IMR-90 (cell line): ENCODE results near the gene ABCF1. TPM values are rescaled to one million over a fixed set of nuclear protein-coding genes. Genes with fewer than 3 reads are reported as not detected.

Source experiments
- ATAC-seq: fragments of 200-7000 bp; cut with Tn5 transposase; 2 replicates; pipeline ENCODE4 v1.9.1; 2020; ENCODE audit warnings: low read depth, mild to moderate bottlenecking, moderate library complexity
- BruUV-seq: library from RNA; stranded (reverse); fragments of 400-500 nt; replicated peaks from 2 replicates; lab custom pipeline; 2021; lab: Mats Ljungman, UMichigan
- CTCF ChIA-PET: fragments of 300-600 bp; formaldehyde crosslinking; extraction: SDS; loops from one replicate; lab custom pipeline; 2021; ENCODE audit warnings: antibody characterized with exemption; lab: Yijun Ruan, JAX
- POLR2A ChIA-PET: fragments of 300-600 bp; sonication (Branson Sonifier 250); formaldehyde crosslinking; loops from one replicate; lab custom pipeline; 2022; ENCODE audit warnings: antibody characterized with exemption; ENCODE audit not compliant: unreplicated experiment; lab: Charles Lee
- DNase-seq: peaks from one replicate; pipeline ENCODE4 v3.0.0; 2013
- H2AFZ ChIP-seq: replicated peaks from 2 replicates; pipeline ENCODE3; 2013; ENCODE audit warnings: low read length, mild to moderate bottlenecking; ENCODE audit not compliant: poor library complexity
- H2AK5ac ChIP-seq: 2 replicates; pipeline ENCODE4 v1.6.1; 2013; ENCODE audit warnings: low read depth, low read length, inconsistent platforms
- H2AK9ac ChIP-seq: replicated peaks from 2 replicates; pipeline ENCODE3; 2013; ENCODE audit warnings: mild to moderate bottlenecking, low read depth, low read length, moderate library complexity; ENCODE audit not compliant: poor library complexity
- H2BK120ac ChIP-seq: 2 replicates; pipeline ENCODE4 v1.6.1; 2013; ENCODE audit warnings: low read depth, low read length, inconsistent platforms
- H2BK15ac ChIP-seq: 3 replicates; pipeline ENCODE4 v1.6.1; 2013; ENCODE audit warnings: low read depth, low read length, inconsistent platforms
- H2BK20ac ChIP-seq: 2 replicates; pipeline ENCODE4 v1.6.1; 2013; ENCODE audit warnings: low read depth, mild to moderate bottlenecking, inconsistent platforms, low read length, moderate library complexity
- H2BK5ac ChIP-seq: 2 replicates; pipeline ENCODE4 v1.6.1; 2013; ENCODE audit warnings: mild to moderate bottlenecking, low read depth, low read length, inconsistent platforms; ENCODE audit not compliant: poor library complexity, severe bottlenecking
- H3K14ac ChIP-seq: replicated peaks from 2 replicates; pipeline ENCODE4 v1.6.1; 2013; ENCODE audit warnings: low read depth, low read length, inconsistent platforms
- H3K18ac ChIP-seq: 2 replicates; pipeline ENCODE4 v1.6.1; 2013; ENCODE audit warnings: low read depth, low read length, control low read depth
- H3K23ac ChIP-seq: 2 replicates; pipeline ENCODE4 v1.6.1; 2013; ENCODE audit warnings: low read depth, low read length, inconsistent platforms
- H3K27ac ChIP-seq: 2 replicates; pipeline ENCODE4 v1.5.1; 2013; ENCODE audit warnings: mild to moderate bottlenecking, control low read depth, low read length; ENCODE audit not compliant: insufficient read depth
- H3K27me3 ChIP-seq: 2 replicates; pipeline ENCODE4 v1.6.1; 2013; ENCODE audit warnings: low read length; ENCODE audit not compliant: control insufficient read depth, insufficient read depth
- H3K36me3 ChIP-seq: 2 replicates; pipeline ENCODE4 v1.6.1; 2013; ENCODE audit warnings: low read length, mixed read lengths; ENCODE audit not compliant: control insufficient read depth, insufficient read depth
- H3K4ac ChIP-seq: 2 replicates; pipeline ENCODE4 v1.6.1; 2013; ENCODE audit warnings: low read depth, low read length, inconsistent platforms
- H3K4me1 ChIP-seq: 2 replicates; pipeline ENCODE4 v1.6.1; 2013; ENCODE audit warnings: low read length, mixed read lengths; ENCODE audit not compliant: control insufficient read depth, insufficient read depth
- H3K4me2 ChIP-seq: 2 replicates; pipeline ENCODE4 v1.6.1; 2013; ENCODE audit warnings: low read depth, mild to moderate bottlenecking, control low read depth, low read length, moderate library complexity
- H3K4me3 ChIP-seq: 2 replicates; pipeline ENCODE4 v1.5.1; 2013; ENCODE audit warnings: low read depth, mild to moderate bottlenecking, control low read depth, low read length, moderate library complexity; ENCODE audit not compliant: insufficient read depth
- H3K56ac ChIP-seq: 2 replicates; pipeline ENCODE4 v1.6.1; 2013; ENCODE audit warnings: low read length, inconsistent platforms; ENCODE audit not compliant: insufficient read depth; ENCODE audit errors: extremely low read depth
- H3K79me1 ChIP-seq, 2 experiments: 2 replicates each; pipeline ENCODE4 v1.6.1; 2013; ENCODE audit warnings: low read length in 2 of 2, inconsistent platforms in 1 of 2, low read depth in 1 of 2
- H3K9ac ChIP-seq: 2 replicates; pipeline ENCODE4 v1.6.1; 2013; ENCODE audit warnings: low read depth, low read length, control low read depth
- H3K9me1 ChIP-seq: 2 replicates; pipeline ENCODE4 v1.6.1; 2013; ENCODE audit warnings: low read length, inconsistent platforms; ENCODE audit not compliant: insufficient read depth
- H3K9me3 ChIP-seq: 2 replicates; pipeline ENCODE4 v1.6.1; 2013; ENCODE audit warnings: low read length; ENCODE audit not compliant: control insufficient read depth, insufficient read depth
- H4K20me1 ChIP-seq: 2 replicates; pipeline ENCODE4 v1.6.1; 2013; ENCODE audit warnings: low read length, inconsistent platforms; ENCODE audit not compliant: insufficient read depth
- H4K5ac ChIP-seq: 2 replicates; pipeline ENCODE4 v1.6.1; 2013; ENCODE audit warnings: mild to moderate bottlenecking, low read depth, low read length, control low read depth
- H4K8ac ChIP-seq, 2 experiments: 2 replicates each; pipeline ENCODE4 v1.6.1; 2013; ENCODE audit warnings: low read depth in 2 of 2, low read length in 2 of 2, control low read depth in 1 of 2, inconsistent platforms in 1 of 2
- H4K91ac ChIP-seq: 2 replicates; pipeline ENCODE4 v1.6.1; 2013; ENCODE audit warnings: low read depth, low read length, inconsistent platforms; ENCODE audit not compliant: insufficient read depth
- BHLHE40 ChIP-seq: fragments of 150-350 bp; IDR thresholded peaks from 2 replicates; pipeline ENCODE4 v1.6.1; 2016; ENCODE audit warnings: mild to moderate bottlenecking, low read depth, low read length
- CEBPB ChIP-seq: IDR thresholded peaks from 2 replicates; pipeline ENCODE4 v1.6.1; 2012; ENCODE audit warnings: low read depth, low read length, improper control_type of control experiment
- CHD1 ChIP-seq: IDR thresholded peaks from 2 replicates; pipeline ENCODE4 v1.6.1; 2012; ENCODE audit warnings: low read depth, low read length, improper control_type of control experiment
- CTCF ChIP-seq: conservative IDR thresholded peaks from 2 replicates; pipeline ENCODE4 v1.5.1; 2012; ENCODE audit warnings: mild to moderate bottlenecking, low read depth, low read length, improper control_type of control experiment
- ELK1 ChIP-seq: fragments of 150-350 bp; IDR thresholded peaks from 2 replicates; pipeline ENCODE4 v1.6.1; 2016; ENCODE audit warnings: low read depth, mild to moderate bottlenecking, low read length, moderate library complexity, borderline replicate concordance
- FOS ChIP-seq: fragments of 150-350 bp; IDR thresholded peaks from 2 replicates; pipeline ENCODE4 v1.6.1; 2016; ENCODE audit warnings: low read depth, low read length
- MAFK ChIP-seq: IDR thresholded peaks from 2 replicates; pipeline ENCODE4 v1.6.1; 2012; ENCODE audit warnings: low read depth, low read length, improper control_type of control experiment
- MAZ ChIP-seq: IDR thresholded peaks from 2 replicates; pipeline ENCODE4 v1.6.1; 2012; ENCODE audit warnings: low read depth, mild to moderate bottlenecking, low read length, improper control_type of control experiment, moderate library complexity, borderline replicate concordance
- MXI1 ChIP-seq: IDR thresholded peaks from 2 replicates; pipeline ENCODE4 v1.6.1; 2012; ENCODE audit warnings: low read depth, mild to moderate bottlenecking, low read length, moderate library complexity, borderline replicate concordance
- NFE2L2 ChIP-seq: fragments of 150-350 bp; IDR thresholded peaks from 2 replicates; pipeline ENCODE4 v1.6.1; 2016; ENCODE audit warnings: low read depth, mild to moderate bottlenecking, low read length
- POLR2A ChIP-seq: IDR thresholded peaks from 2 replicates; pipeline ENCODE4 v1.6.1; 2012; ENCODE audit warnings: mild to moderate bottlenecking, low read depth, low read length
- RAD21 ChIP-seq: IDR thresholded peaks from 2 replicates; pipeline ENCODE4 v1.6.1; 2012; ENCODE audit warnings: low read length, improper control_type of control experiment
- RCOR1 ChIP-seq: IDR thresholded peaks from 2 replicates; pipeline ENCODE4 v1.6.1; 2012; ENCODE audit warnings: mild to moderate bottlenecking, low read length, improper control_type of control experiment; ENCODE audit not compliant: insufficient replicate concordance
- RFX5 ChIP-seq: IDR thresholded peaks from 2 replicates; pipeline ENCODE4 v1.8.0; 2012; ENCODE audit warnings: low read depth, mild to moderate bottlenecking, low read length, moderate library complexity
- SMC3 ChIP-seq: fragments of 150-350 bp; IDR thresholded peaks from 2 replicates; pipeline ENCODE4 v1.6.1; 2016; ENCODE audit warnings: low read depth, mild to moderate bottlenecking, antibody characterized with exemption, low read length, moderate library complexity
- USF2 ChIP-seq: fragments of 150-350 bp; IDR thresholded peaks from 2 replicates; pipeline ENCODE4 v1.6.1; 2017; ENCODE audit warnings: mild to moderate bottlenecking, antibody characterized with exemption, low read length, low read depth
- WGBS, 2 experiments: methylation state at CpG; one replicate each; pipeline versions ENCODE4 v1.1.5 to v1.1.7; 2013; ENCODE audit warnings: missing lambda C conversion rate in 2 of 2; ENCODE audit not compliant: insufficient read length in 1 of 2; ENCODE audit errors: extremely low coverage in 2 of 2; 5-methylcytosine and 5-hydroxymethylcytosine counted together
- dilution Hi-C: fragments of 300-500 bp; cut with HindIII; formaldehyde crosslinking; loops from one replicate; pipeline ENCODE4 v1.14.3; 2018; ENCODE audit warnings: low sequenced_read_pairs; ENCODE audit not compliant: unreplicated experiment
- in situ Hi-C: fragments of 300-500 bp; cut with MboI; formaldehyde crosslinking; loops from 3 replicates; pipeline ENCODE4 v1.14.3; 2019; ENCODE audit warnings: low sequenced_read_pairs, inconsistent platforms, mixed read lengths
- intact Hi-C: fragments of 100-400 bp; cut with micrococcal nuclease; formaldehyde crosslinking; loops from 2 replicates; pipeline ENCODE4 v1.10.0; 2022
- polyA plus RNA-seq, 3 experiments: library from polyadenylated mRNA; depleted of rRNA; stranded (reverse); fragments of >200 nt; gene quantifications; 2 replicates each; pipeline ENCODE4 v1.2.3, GENCODE V29; 2012; ENCODE audit warnings: low replicate concordance in 1 of 3
- total RNA-seq: library from RNA; depleted of rRNA; stranded (reverse); fragments of >200 nt; gene quantifications from 2 replicates; pipeline ENCODE4 v1.2.3, GENCODE V29; 2012

ABCF1 gene
- total and polyA plus RNA-seq, 2 of the 4 experiments (the other 2 are of a cell fraction) = 39.1 to 48.6 TPM

GRCh38 chr6:30570740-30571074 is 535 bp upstream of the ABCF1 start:
- WGBS, 2 experiments = 0% methylated on average over 5 of the region's 18 CpGs; no CpG with 5 or more reads in 1 of the 2 experiments
- peak overlapping the region; percentile 32 for H3K27ac ChIP-seq
- H3K4me1 ChIP-seq = peaks cover 3% of the 10 kb centered on the region
- H2BK120ac ChIP-seq = no peak overlapping the region
- H3K36me3 ChIP-seq = 0 out of 2 replicates have a peak, but pooled peaks cover 1% of the 10 kb centered on the region
- peak overlapping the region; percentile 45 to 86 for H4K8ac ChIP-seq
- no peaks in the 10 kb centered on the region for H3K9me3 ChIP-seq
- DNase-seq (no peak), ATAC-seq (peak; percentile 16)
- BruUV-seq = TSS peak; percentile 38
- peak overlapping the region; percentile 35; the same call in 1 of the 2 replicates for H3K23ac ChIP-seq
- peak overlapping the region; percentile 90 for H3K4me2 ChIP-seq
- H2BK5ac ChIP-seq = peak overlapping the region; percentile 1
- dilution Hi-C loops = no loop called here
- H3K4ac ChIP-seq = peak overlapping the region; percentile 42
- intact Hi-C loops = loop anchor here (1.0 kb wide), 1 partner anchor 13 kb away; the partner anchor contains the start of gene PRR3
- H2BK15ac ChIP-seq = no peak overlapping the region
- H3K9ac ChIP-seq = peak overlapping the region; percentile 72
- in situ Hi-C loops = no loop called here
- H3K14ac ChIP-seq = peak overlapping the region; percentile 39
- H2BK20ac ChIP-seq = no peak overlapping the region
- no peak overlapping the region for H4K91ac ChIP-seq
- H4K20me1 ChIP-seq = peaks cover 39% of the 10 kb centered on the region
- no peaks in the 10 kb centered on the region for H3K27me3 ChIP-seq
- H3K9me1 ChIP-seq = peaks cover 5% of the 10 kb centered on the region; the same call in 1 of the 2 replicates
- peak overlapping the region; percentile 96 for H2AFZ ChIP-seq
- H2AK5ac ChIP-seq = no peak overlapping the region
- H3K4me3 ChIP-seq = peak overlapping the region; percentile 74
- ChIA-PET CTCF (interaction anchor here (0.5 to 1.5 kb wide), 2 partner anchors 9 to 29 kb away, joined by 3 to 4 read pairs; no protein-coding TSS in a partner anchor), POLR2A (interaction anchor here (0.5 to 0.6 kb wide), 2 partner anchors 17 to 147 kb away, joined by 3 to 31 read pairs; partner anchors contain the start of gene MDC1)
- TF ChIP-seq SMC3 = no peak
- no peak for TF ChIP-seq FOS
- TF ChIP-seq POLR2A = no peak
- no peak for TF ChIP-seq ELK1
- TF ChIP-seq RFX5 = no peak
- TF ChIP-seq USF2 = no peak
- no peak for TF ChIP-seq CTCF
- TF ChIP-seq MAFK = no peak
- TF ChIP-seq MAZ = no peak
- no peak for TF ChIP-seq MXI1
- TF ChIP-seq BHLHE40 = no peak
- no peak for TF ChIP-seq RCOR1
- no peak for TF ChIP-seq RAD21
- TF ChIP-seq CEBPB = no peak
- no peak for TF ChIP-seq NFE2L2
- TF ChIP-seq CHD1 = no peak
- H4K5ac ChIP-seq = peak overlapping the region; percentile 2; the same call in 1 of the 2 replicates
- H3K56ac ChIP-seq = peak overlapping the region; percentile 51; the same call in 1 of the 2 replicates
- H3K18ac ChIP-seq = no peak overlapping the region
- H3K79me1 ChIP-seq = peaks cover 14 to 40% of the 10 kb centered on the region in 2 experiments
- no peak overlapping the region for H2AK9ac ChIP-seq
